SU-DHL-6 (cell line): ENCODE results near the gene RNF214.
"Not testable (repeated sequence)": the region's sequence is repeated elsewhere in the genome, so short reads cannot be mapped to it uniquely, and the experiment has no call there.

ENCODE experiments used
- CTCF ChIP-seq: fragments of 200-600 bp; sonication (generic); IDR thresholded peaks from one replicate; pipeline ENCODE4 v1.5.1; 2017; ENCODE audit warnings: antibody characterized with exemption, mild to moderate bottlenecking, low read length, moderate library complexity; ENCODE audit not compliant: insufficient read depth, poor library complexity, severe bottlenecking
- EZH2phosphoT487 ChIP-seq: fragments of 200-600 bp; sonication (generic), shearing (Covaris generic); conservative IDR thresholded peaks from 2 replicates; pipeline ENCODE4 v1.6.1; 2018; ENCODE audit warnings: mild to moderate bottlenecking, antibody characterized with exemption, low read length, moderate library complexity, mixed read lengths

- TF ChIP-seq CTCF, EZH2phosphoT487: not testable (repeated sequence)
Observed at GRCh38 chr11:117207481-117207880, 25.0 kb upstream of the RNF214 start.
